ENCODE measurements around the gene RFX6. TPM values are rescaled to one million over a fixed set of nuclear protein-coding genes. Genes with fewer than 3 reads are reported as not detected.

Gene RFX6
- total RNA-seq, 2 donors from 2014 or later = 0.59 to 1.6 TPM

- no peaks in the 10 kb centered on the region for H3K36me3 ChIP-seq
- no peaks in the 10 kb centered on the region for H3K4me1 ChIP-seq
- intact Hi-C loops (cut with DNase I) = no loop called here
- no peaks in the 10 kb centered on the region for H3K27me3 ChIP-seq
- no peak overlapping the region for H3K27ac ChIP-seq
- no peak overlapping the region for H3K4me3 ChIP-seq
- no peak overlapping the region for H3K9ac ChIP-seq (ENCODE audit: low read depth in 2 of 2, low read length in 2 of 2)
- no peak for TF ChIP-seq CTCF (IDR thresholded peaks at IDR 0.05)
- DNase-seq = no peak
- H3K9me3 ChIP-seq = no peaks in the 10 kb centered on the region
Measured at GRCh38 chr6:116840091-116840490, 37.0 kb upstream of the RFX6 start.

- DNase-seq = no peak
- no peaks in the 10 kb centered on the region for H3K36me3 ChIP-seq
- no peak overlapping the region for H3K27ac ChIP-seq
- H3K27me3 ChIP-seq = no peaks in the 10 kb centered on the region
- no peak for TF ChIP-seq CTCF (IDR thresholded peaks at IDR 0.05)
- no peaks in the 10 kb centered on the region for H3K4me1 ChIP-seq
- intact Hi-C loops (cut with DNase I) = no loop called here
- no peak overlapping the region for H3K9ac ChIP-seq (ENCODE audit: low read depth in 2 of 2, low read length in 2 of 2)
- no peaks in the 10 kb centered on the region for H3K9me3 ChIP-seq
- H3K4me3 ChIP-seq = no peak overlapping the region
Measured at GRCh38 chr6:116842459-116842858, 34.6 kb upstream of the RFX6 start.

- intact Hi-C loops (cut with DNase I) = loop anchor here (5.0 kb wide), 1 partner anchor 65 kb away; no protein-coding TSS in a partner anchor
- no peaks in the 10 kb centered on the region for H3K36me3 ChIP-seq
- H3K27ac ChIP-seq = no peak overlapping the region
- no peaks in the 10 kb centered on the region for H3K27me3 ChIP-seq
- no peak overlapping the region for H3K9ac ChIP-seq (ENCODE audit: low read depth in 2 of 2, low read length in 2 of 2)
- no peak overlapping the region for H3K4me3 ChIP-seq
- no peak for TF ChIP-seq CTCF (IDR thresholded peaks at IDR 0.05)
- no peak for DNase-seq
- H3K9me3 ChIP-seq = no peaks in the 10 kb centered on the region
- no peaks in the 10 kb centered on the region for H3K4me1 ChIP-seq
Measured at GRCh38 chr6:116847227-116847626, 29.8 kb upstream of the RFX6 start.

- Histone ChIP-seq H3K9me3 (no peaks in the 10 kb centered on the region), H3K9ac (ENCODE audit: low read depth in 2 of 2, low read length in 2 of 2) (no peak overlapping the region), H3K27me3 (no peaks in the 10 kb centered on the region), H3K4me1 (no peaks in the 10 kb centered on the region), H3K4me3 (no peak overlapping the region), H3K36me3 (no peaks in the 10 kb centered on the region), H3K27ac (no peak overlapping the region)
- DNase-seq = no peak
- intact Hi-C loops (cut with DNase I) = no loop called here
- no peak for TF ChIP-seq CTCF (IDR thresholded peaks at IDR 0.05)
Measured at GRCh38 chr6:116858060-116858459, 19.0 kb upstream of the RFX6 start.

- no peaks in the 10 kb centered on the region for H3K36me3 ChIP-seq
- no peaks in the 10 kb centered on the region for H3K4me1 ChIP-seq
- H3K27me3 ChIP-seq = no peaks in the 10 kb centered on the region
- H3K9me3 ChIP-seq = no peaks in the 10 kb centered on the region
- no peak for DNase-seq
- no peak overlapping the region for H3K27ac ChIP-seq
- TF ChIP-seq CTCF (IDR thresholded peaks at IDR 0.05) = no peak
- no peak overlapping the region for H3K4me3 ChIP-seq
- intact Hi-C loops (cut with DNase I) = no loop called here
- no peak overlapping the region for H3K9ac ChIP-seq (ENCODE audit: low read depth in 2 of 2, low read length in 2 of 2)
Measured at GRCh38 chr6:116859264-116859663, 17.8 kb upstream of the RFX6 start.

Measured in colonic mucosa (tissue), 4 donors.